Testis (tissue), 3 donors: ENCODE results near the gene MBIP. TPM values are rescaled to one million over a fixed set of nuclear protein-coding genes. Genes with fewer than 3 reads are reported as not detected.

ENCODE experiments used
- DNase-seq: peaks from one replicate; pipeline ENCODE4 v3.0.0-alpha.2; 2019
- H3K27ac ChIP-seq, 2 donors: fragments of 200-600 bp; sonication (generic); one replicate each; pipeline ENCODE4 v1.5.1; 2019
- H3K27me3 ChIP-seq: fragments of 200-600 bp; sonication (generic); one replicate; pipeline ENCODE4 v1.5.1; 2019
- H3K36me3 ChIP-seq: fragments of 200-600 bp; sonication (generic); one replicate; pipeline ENCODE4 v1.5.1; 2017; ENCODE audit warnings: low read depth; ENCODE audit errors: missing control alignments
- H3K4me1 ChIP-seq: fragments of 200-600 bp; sonication (generic); one replicate; pipeline ENCODE4 v1.5.1; 2019
- H3K4me3 ChIP-seq, 2 donors: fragments of 200-600 bp; sonication (generic); one replicate each; pipeline ENCODE4 v1.5.1; 2017 to 2019
- H3K9me3 ChIP-seq: fragments of 200-600 bp; sonication (generic); one replicate; pipeline ENCODE4 v1.5.1; 2017
- POLR2A ChIP-seq: fragments of 450-650 bp; IDR thresholded peaks from one replicate; pipeline ENCODE4 v1.6.1; 2017; ENCODE audit warnings: antibody characterized with exemption, mild to moderate bottlenecking, moderate library complexity
- WGBS, 2 donors: methylation state at CpG; one replicate each; pipeline ENCODE4 v1.1.5; 2018; 5-methylcytosine and 5-hydroxymethylcytosine counted together
- intact Hi-C: fragments of 100-400 bp; cut with DNase I; formaldehyde crosslinking; loops from one replicate; pipeline ENCODE4 v1.15.1; 2023; ENCODE audit warnings: low total_unique reads
- polyA plus RNA-seq: library from polyadenylated mRNA; stranded (reverse); fragments of 350-450 nt; fragmentation: Illumina TruSeq; extraction: RNeasy Lipid Tissue Mini Kit (QIAGEN cat#74804); gene quantifications from one replicate; pipeline ENCODE4 v1.2.3, GENCODE V29; 2014; ENCODE audit warnings: low read depth, low replicate concordance; ENCODE audit not compliant: insufficient read depth
- total RNA-seq, 2 donors: library from RNA; depleted of rRNA; stranded (reverse); fragments of >200 nt; gene quantifications; one replicate each; pipeline ENCODE4 v1.2.3, GENCODE V29; 2016
- TF ChIP-seq, protein P1 (sequence below), 3 experiments: fragments of 450-650 bp in 2 of 3; fragments of 200-600 bp in 1 of 3; sonication (generic) in 1 of 3; IDR thresholded peaks; one replicate each; pipeline ENCODE4 v1.5.1; 2016 to 2019; ENCODE audit warnings: antibody characterized with exemption in 3 of 3, mild to moderate bottlenecking in 2 of 3, moderate library complexity in 1 of 3

MBIP gene
- total and polyA plus RNA-seq, 3 donors from 2014 or later, result 21.0 to 27.5 (median 22.1) TPM

DNA sequence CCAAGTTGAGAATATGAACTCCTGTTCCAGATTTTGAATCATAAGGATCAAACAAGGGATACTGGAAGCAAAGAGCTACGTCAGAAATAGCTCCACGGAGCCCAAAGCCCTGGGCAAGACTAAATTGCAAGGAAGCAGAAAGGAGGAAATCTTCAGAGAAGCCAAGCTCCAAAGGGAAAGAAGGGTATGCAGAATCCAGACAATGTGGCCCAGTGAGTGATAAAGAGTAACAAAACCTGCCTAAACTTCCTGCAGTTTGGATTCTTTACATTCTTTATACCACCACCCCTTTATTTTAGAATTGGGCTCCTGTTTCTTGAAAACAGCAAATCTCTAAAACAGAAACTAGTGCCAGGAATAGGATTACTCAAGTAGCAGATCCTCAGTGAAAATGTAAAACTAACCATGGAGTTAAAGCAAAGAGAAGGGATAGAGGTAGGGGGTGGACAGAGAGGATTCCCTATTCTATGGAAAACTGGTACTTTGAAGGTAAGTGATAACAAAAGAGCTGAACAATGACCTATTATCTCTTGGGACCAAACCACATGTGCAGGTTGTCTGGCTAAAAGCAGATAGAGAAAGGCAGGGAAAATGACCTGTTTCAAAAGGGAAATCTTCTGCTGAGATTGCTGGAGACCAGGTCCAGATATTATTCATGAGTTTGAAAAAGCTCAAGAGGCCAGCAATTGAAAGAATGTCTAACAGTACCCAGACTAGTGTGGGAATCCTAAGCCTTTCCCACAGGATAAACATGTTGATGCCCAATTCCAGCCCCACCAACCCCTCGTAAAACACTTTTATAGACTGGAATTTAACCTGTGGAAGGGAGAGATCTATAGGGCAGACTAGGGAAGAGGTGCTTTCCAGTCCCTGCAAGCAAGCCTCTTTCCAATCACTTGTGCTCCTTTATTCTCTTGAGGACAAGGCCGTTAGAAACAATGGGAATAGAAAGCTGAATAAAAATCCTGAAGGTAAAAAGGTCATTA, 24.5 kb downstream of the MBIP start:
- intact Hi-C loops, result no loop called here
- no peak for DNase-seq
- no peak overlapping the region for H3K27ac ChIP-seq
- H3K9me3 ChIP-seq, result no peaks in the 10 kb centered on the region
- no peaks in the 10 kb centered on the region for H3K4me1 ChIP-seq
- H3K27me3 ChIP-seq, result no peaks in the 10 kb centered on the region
- TF ChIP-seq POLR2A, result no peak
- TF ChIP-seq, protein P1, sequence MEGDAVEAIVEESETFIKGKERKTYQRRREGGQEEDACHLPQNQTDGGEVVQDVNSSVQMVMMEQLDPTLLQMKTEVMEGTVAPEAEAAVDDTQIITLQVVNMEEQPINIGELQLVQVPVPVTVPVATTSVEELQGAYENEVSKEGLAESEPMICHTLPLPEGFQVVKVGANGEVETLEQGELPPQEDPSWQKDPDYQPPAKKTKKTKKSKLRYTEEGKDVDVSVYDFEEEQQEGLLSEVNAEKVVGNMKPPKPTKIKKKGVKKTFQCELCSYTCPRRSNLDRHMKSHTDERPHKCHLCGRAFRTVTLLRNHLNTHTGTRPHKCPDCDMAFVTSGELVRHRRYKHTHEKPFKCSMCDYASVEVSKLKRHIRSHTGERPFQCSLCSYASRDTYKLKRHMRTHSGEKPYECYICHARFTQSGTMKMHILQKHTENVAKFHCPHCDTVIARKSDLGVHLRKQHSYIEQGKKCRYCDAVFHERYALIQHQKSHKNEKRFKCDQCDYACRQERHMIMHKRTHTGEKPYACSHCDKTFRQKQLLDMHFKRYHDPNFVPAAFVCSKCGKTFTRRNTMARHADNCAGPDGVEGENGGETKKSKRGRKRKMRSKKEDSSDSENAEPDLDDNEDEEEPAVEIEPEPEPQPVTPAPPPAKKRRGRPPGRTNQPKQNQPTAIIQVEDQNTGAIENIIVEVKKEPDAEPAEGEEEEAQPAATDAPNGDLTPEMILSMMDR (IDR thresholded peaks at IDR 0.05), result no peak
- WGBS, 2 donors, result 50 to 52% methylated on average over 4 of the region's 4 CpGs
- H3K4me3 ChIP-seq, result no peak overlapping the region
- H3K36me3 ChIP-seq, result no peaks in the 10 kb centered on the region

GRCh38 chr14:36294543-36294942, 25.9 kb downstream of the MBIP start:
- Histone ChIP-seq H3K27me3 (no peaks in the 10 kb centered on the region), H3K4me3 (no peak overlapping the region), H3K9me3 (no peaks in the 10 kb centered on the region), H3K36me3 (no peaks in the 10 kb centered on the region), H3K27ac (no peak overlapping the region), H3K4me1 (no peaks in the 10 kb centered on the region)
- DNase-seq, result no peak
- intact Hi-C loops, result no loop called here
- WGBS, 2 donors, result 98 to 99% methylated on average over 4 of the region's 4 CpGs
- TF ChIP-seq, protein P1 (IDR thresholded peaks at IDR 0.05), result no peak
- no peak for TF ChIP-seq POLR2A

GRCh38 chr14:36293824-36294223, 26.6 kb downstream of the MBIP start:
- 0% methylated on average over 1 of the region's 1 CpG for WGBS, 2 donors

GRCh38 chr14:36289954-36290353, 30.5 kb downstream of the MBIP start:
- Histone ChIP-seq H3K27ac (no peak overlapping the region), H3K4me3 (no peak overlapping the region), H3K9me3 (no peaks in the 10 kb centered on the region), H3K4me1 (no peaks in the 10 kb centered on the region), H3K36me3 (no peaks in the 10 kb centered on the region), H3K27me3 (no peaks in the 10 kb centered on the region)
- TF ChIP-seq POLR2A, result no peak
- TF ChIP-seq, protein P1 (IDR thresholded peaks at IDR 0.05), result no peak
- no peak for DNase-seq
- intact Hi-C loops, result no loop called here
- WGBS, 2 donors, result 82 to 89% methylated on average over 1 of the region's 1 CpG

More at GRCh38 chr14:36293824-36294223, 26.6 kb downstream of the MBIP start:
- H3K4me3 ChIP-seq, result no peak overlapping the region
- intact Hi-C loops, result no loop called here
- TF ChIP-seq, protein P1 (IDR thresholded peaks at IDR 0.05), result no peak
- TF ChIP-seq POLR2A, result no peak
- DNase-seq, result no peak
- H3K9me3 ChIP-seq, result no peaks in the 10 kb centered on the region
- H3K27ac ChIP-seq, result no peak overlapping the region
- H3K36me3 ChIP-seq, result no peaks in the 10 kb centered on the region
- no peaks in the 10 kb centered on the region for H3K27me3 ChIP-seq
- H3K4me1 ChIP-seq, result no peaks in the 10 kb centered on the region
